ENCODE data around the gene PKD2L1. TPM values are rescaled to one million over a fixed set of nuclear protein-coding genes. Genes with fewer than 3 reads are reported as not detected.

The PKD2L1 gene
- total and polyA plus RNA-seq, 7 donors: 0.31 to 4.2 (median 0.60) TPM; not detected in 4

- H3K4me3 ChIP-seq: no peak overlapping the region
- no peaks in the 10 kb centered on the region for H3K36me3 ChIP-seq
- intact Hi-C loops (cut with DNase I): loop anchor here (1.0 kb wide), 1 partner anchor 91 kb away; no protein-coding TSS in a partner anchor
- DNase-seq: no peak
- H3K27me3 ChIP-seq: peaks cover 0 to 10% (median 0%) of the 10 kb centered on the region in 3 donors
- 27 to 53% methylated on average over 9 of the region's 9 CpGs for whole genome bisulfite sequencing, 2 donors
- H3K9me3 ChIP-seq: no peaks in the 10 kb centered on the region
- H3K4me1 ChIP-seq: peaks cover 0 to 10% (median 4%) of the 10 kb centered on the region in 4 donors
- TF ChIP-seq POLR2A (IDR thresholded peaks at IDR 0.05) (no peak), POLR2AphosphoS5 (IDR thresholded peaks at IDR 0.05) (no peak), CTCF (IDR thresholded peaks at IDR 0.05) (peak; percentile 41 to 61 (median 60)), EP300 (IDR thresholded peaks at IDR 0.05) (no peak)
- H3K27ac ChIP-seq: no peak overlapping the region
Measured at GRCh38 chr10:100341953-100342626, 12.1 kb upstream of the PKD2L1 start.

DNA sequence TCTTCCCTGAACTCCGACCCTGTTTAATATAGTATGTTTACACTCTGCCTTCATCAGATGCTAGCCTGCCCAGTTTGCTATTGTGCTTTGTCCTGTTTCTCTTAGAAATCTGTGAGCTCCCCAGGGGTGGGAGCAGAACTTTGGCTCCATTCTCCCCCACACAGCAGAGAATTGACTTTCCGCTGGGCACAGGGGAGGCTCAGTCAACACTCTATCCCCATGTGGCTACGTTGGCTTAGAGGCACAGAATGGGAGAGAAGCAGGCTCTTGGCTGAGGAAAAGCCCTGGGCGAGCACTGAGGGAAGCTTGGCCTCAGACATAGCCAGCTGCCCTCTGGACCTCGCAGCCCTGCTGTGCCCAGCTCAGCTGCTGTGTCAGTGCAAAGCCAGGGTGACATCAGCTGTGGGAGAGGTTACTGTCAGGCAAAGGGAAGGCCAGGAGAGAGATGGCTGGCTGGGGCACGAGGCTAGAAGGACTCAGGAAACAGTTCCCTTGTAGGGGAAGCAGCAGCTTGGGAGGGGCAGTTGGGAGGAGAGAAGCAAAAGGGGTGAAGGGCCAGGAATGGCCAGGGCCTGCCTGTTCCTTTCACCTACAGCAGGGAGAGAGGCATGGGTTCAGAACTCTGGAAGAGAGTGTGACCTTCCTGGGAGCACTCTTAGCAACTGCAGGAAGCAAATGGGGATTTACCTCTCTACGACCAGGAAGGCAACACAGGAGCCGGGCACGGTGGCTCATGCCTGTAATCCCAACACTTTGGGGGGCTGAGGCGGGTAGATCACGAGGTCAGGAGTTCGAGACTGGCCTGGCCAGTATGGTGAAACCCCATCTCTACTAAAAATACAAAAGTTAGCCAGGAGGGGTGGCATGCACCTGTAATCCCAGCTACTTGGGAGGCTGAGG lies 11.2 kb upstream of the PKD2L1 start:
- no peaks in the 10 kb centered on the region for H3K9me3 ChIP-seq
- H3K27ac ChIP-seq: no peak overlapping the region
- no peak overlapping the region for H3K4me3 ChIP-seq
- TF ChIP-seq POLR2A (IDR thresholded peaks at IDR 0.05) (no peak), POLR2AphosphoS5 (IDR thresholded peaks at IDR 0.05) (no peak), CTCF (IDR thresholded peaks at IDR 0.05) (no peak), EP300 (IDR thresholded peaks at IDR 0.05) (no peak)
- peaks cover 0 to 3% (median under 1%) of the 10 kb centered on the region in 4 donors for H3K4me1 ChIP-seq
- H3K36me3 ChIP-seq: no peaks in the 10 kb centered on the region
- WGBS, 2 donors: 75 to 82% methylated on average over 12 of the region's 12 CpGs
- peaks cover 0 to 2% (median 0%) of the 10 kb centered on the region in 3 donors for H3K27me3 ChIP-seq
- DNase-seq: peak; percentile 73
- intact Hi-C loops (cut with DNase I): no loop called here

DNA sequence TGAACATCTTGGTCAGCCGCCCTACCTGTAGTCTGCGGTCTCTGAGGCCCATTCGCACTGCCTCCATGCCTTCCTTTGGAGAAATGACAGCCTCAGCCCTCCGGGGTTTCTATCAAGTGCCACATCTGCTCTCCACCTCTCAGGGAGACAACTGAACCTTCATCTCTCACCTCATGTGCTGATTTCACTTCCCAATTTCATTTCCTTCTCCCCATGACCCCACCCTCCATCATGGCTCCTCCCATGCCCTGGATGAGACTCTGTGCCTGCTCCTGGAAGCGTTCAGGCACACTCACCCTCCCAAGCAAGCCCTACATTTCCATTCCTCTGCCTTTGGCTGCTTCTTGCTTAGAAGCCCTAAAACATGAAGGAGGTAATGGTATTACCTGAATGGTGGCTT lies 9.2 kb upstream of the PKD2L1 start:
- DNase-seq: no peak
- Histone ChIP-seq H3K27me3 (peaks cover 0 to 6% (median 0%) of the 10 kb centered on the region in 3 donors), H3K9me3 (no peaks in the 10 kb centered on the region), H3K36me3 (no peaks in the 10 kb centered on the region), H3K4me1 (no peaks in the 10 kb centered on the region), H3K4me3 (no peak overlapping the region), H3K27ac (no peak overlapping the region)
- 55 to 60% methylated on average over 5 of the region's 5 CpGs for WGBS, 2 donors
- no peak for TF ChIP-seq POLR2AphosphoS5 (IDR thresholded peaks at IDR 0.05)
- TF ChIP-seq CTCF (IDR thresholded peaks at IDR 0.05): no peak
- TF ChIP-seq EP300 (IDR thresholded peaks at IDR 0.05): no peak
- no peak for TF ChIP-seq POLR2A (IDR thresholded peaks at IDR 0.05)
- intact Hi-C loops (cut with DNase I): loop anchor here (2.0 to 5.0 kb wide), 2 partner anchors 33 to 180 kb away; partner anchors contain the start of gene SEC31B

- 57 to 66% methylated on average over 4 of the region's 4 CpGs for WGBS, 2 donors
- H3K36me3 ChIP-seq: no peaks in the 10 kb centered on the region
- intact Hi-C loops (cut with DNase I): loop anchor here (1.0 to 5.0 kb wide), 3 partner anchors 34 to 180 kb away; partner anchors contain the start of gene SEC31B
- no peaks in the 10 kb centered on the region for H3K4me1 ChIP-seq
- peak; percentile 85 for DNase-seq
- peaks cover 0 to 6% (median 0%) of the 10 kb centered on the region in 3 donors for H3K27me3 ChIP-seq
- no peak for TF ChIP-seq POLR2A (IDR thresholded peaks at IDR 0.05)
- TF ChIP-seq CTCF (IDR thresholded peaks at IDR 0.05): peak; percentile 75 to 92 (median 88)
- TF ChIP-seq EP300 (IDR thresholded peaks at IDR 0.05): no peak
- no peak for TF ChIP-seq POLR2AphosphoS5 (IDR thresholded peaks at IDR 0.05)
- H3K4me3 ChIP-seq: no peak overlapping the region
- no peaks in the 10 kb centered on the region for H3K9me3 ChIP-seq
- H3K27ac ChIP-seq: no peak overlapping the region
Measured at GRCh38 chr10:100338434-100339036, 8.5 kb upstream of the PKD2L1 start.

All from sigmoid colon (tissue), 7 donors.